ENCODE data around the gene CCDC43. TPM values are rescaled to one million over a fixed set of nuclear protein-coding genes. Genes with fewer than 3 reads are reported as not detected.
"Not testable (repeated sequence)": the region's sequence is repeated elsewhere in the genome, so short reads cannot be mapped to it uniquely, and the experiment has no call there.

Gene CCDC43, protein sequence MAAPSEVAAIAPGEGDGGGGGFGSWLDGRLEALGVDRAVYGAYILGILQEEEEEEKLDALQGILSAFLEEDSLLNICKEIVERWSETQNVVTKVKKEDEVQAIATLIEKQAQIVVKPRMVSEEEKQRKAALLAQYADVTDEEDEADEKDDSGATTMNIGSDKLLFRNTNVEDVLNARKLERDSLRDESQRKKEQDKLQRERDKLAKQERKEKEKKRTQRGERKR
- total RNA-seq, result 22.0 and 28.4 TPM in 2 replicates

DNA sequence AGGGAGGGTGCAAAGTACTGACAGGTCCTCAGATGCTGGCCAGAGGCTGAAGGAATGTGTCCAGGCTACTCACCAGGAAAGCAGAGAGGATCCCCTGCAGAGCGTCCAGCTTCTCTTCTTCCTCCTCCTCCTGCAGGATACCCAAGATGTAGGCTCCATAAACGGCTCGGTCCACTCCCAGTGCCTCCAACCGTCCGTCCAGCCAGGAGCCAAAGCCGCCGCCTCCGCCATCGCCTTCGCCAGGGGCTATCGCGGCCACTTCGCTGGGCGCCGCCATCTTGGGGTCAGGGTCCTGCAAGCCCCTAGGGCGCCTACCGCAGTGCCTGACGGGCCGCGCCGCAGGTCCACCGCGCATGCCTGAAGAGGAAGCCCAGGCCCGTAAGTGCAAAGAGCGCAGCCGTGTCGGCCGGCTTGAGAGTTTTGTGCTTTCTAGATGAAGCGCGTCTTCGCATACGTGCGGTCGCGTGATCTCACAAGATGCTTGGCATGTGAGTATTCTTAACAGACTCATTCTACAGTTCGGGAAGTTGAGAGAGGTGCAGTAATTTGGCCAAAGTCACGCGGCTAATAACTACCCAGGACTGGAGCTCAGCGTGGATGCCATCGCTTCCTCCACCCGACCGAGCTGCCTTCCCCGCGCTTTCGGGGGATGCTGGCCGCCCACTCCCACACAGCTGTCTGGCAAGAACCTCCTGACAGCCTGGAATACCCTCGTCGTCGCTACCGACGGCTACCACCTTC lies at the start of gene CCDC43:
Gene CCDC43, minus strand, starts transcription at position 300 of the 741 bp plus-strand sequence. Its CDS starts 23 bp downstream, at position 277.
- peak; percentile 69 to 91 for DNase-seq (ENCODE audit: low read depth in 2 of 2)

DNA sequence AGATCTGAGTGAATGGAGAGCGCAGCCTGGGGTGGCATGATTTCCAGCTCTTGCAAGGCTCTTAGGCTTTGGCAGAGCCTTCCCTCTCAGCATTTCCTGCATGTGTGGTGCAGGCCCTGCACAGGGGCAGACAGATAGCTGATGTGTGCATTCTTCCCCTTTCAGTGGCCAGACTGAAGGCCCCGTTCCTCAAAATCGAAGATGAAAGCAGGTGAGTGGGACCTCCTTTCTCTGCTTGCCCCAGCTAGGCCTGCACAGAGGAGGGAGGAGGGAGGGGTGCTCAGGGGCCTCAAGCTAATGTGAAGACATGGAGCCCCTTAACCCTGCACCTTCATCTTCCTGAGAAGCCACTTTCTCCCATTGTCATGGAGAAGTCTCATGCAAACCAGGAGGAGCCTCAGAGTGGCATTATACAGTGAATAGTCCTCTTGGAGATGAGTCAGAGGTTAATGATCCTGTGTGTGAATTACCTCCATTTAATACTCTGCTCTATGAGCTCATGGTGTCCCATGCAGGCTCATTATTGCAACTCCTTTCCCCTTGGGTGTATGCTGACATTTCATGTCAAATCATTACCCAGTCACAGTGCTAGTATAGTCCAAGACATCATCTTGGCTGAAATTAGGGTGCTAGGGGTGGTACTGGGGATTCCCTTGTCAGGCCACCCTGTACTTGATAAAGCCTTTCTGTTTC lies 48.8 kb upstream of the CCDC43 start:
- DNase-seq (ENCODE audit: low read depth in 2 of 2), result no peak

DNA sequence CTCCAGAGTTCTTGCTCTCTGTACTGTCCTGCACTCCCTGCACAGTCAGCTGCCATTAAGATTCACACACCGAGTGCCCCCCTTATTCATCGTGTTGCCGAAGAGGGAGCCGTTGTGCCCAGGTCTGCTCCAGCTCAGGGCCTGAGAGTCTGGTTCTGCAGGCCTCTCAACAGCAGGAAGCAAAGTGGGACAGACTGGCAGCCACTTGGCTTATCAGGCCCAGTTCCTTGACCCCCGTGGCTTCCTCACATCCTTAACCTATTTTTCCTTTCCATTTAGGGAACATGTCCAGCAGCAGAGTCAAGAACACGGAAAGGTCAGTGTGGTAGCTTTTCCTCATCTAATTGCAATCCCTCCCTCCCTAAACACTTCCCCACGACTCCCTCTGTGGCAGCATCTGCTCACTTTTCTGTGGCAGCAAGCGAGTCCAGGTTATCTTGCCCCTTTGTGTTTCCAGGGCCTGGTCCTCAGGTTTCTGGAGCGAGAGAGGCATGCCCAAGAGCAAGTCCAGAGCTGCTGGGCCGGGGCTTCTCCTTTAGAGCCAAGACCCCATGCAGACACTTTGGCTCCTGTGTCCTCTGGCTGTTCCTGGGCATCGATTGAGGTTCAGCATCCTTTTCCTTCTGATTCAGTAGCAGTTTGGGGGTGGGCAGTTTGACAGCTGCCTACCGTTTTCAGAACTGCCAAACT lies 47.1 kb upstream of the CCDC43 start:
- DNase-seq (ENCODE audit: low read depth in 2 of 2), result no peak

DNA sequence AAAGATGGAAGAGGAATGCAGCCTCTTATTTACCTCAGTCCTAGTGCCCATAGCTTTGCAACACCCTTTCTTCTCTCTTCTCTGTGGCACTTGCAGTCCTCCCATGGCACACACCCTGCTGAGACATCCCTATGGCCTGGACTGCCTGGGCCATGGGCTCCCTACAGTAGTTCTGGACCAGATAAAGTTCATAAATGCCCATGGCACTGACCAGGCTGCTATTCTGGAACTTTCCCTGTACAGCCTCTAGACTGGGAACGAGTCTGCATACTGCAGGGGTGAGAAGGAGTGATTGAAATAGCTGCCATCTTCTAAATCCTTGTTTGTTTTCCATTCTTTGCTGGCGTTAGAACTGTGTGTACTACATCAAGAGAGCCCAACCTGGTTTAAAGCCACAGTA lies 44.7 kb upstream of the CCDC43 start:
- DNase-seq (ENCODE audit: low read depth in 2 of 2), result no peak

DNA sequence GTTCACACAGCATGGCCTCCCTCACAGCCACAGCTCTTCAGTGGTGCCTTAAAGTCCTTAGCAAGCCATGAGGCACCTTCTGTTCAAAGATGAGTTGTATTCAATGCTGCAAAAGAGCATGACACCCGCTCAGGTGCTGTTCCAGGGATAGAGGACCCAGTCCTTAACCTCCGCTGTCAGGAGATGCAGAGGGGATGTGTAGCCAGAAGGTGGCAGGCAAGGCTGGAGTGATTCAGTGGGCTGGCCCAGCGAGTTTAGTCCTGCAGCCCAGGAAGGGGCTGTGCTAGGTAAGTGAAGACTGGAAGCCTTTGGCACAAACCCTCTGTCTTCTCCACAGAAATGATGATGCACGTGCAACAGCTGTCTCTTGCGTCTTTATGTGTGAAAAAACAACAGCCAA lies 44.2 kb upstream of the CCDC43 start:
- peak in 1 of 2 donors; percentile 14 for DNase-seq (ENCODE audit: low read depth in 2 of 2)

DNA sequence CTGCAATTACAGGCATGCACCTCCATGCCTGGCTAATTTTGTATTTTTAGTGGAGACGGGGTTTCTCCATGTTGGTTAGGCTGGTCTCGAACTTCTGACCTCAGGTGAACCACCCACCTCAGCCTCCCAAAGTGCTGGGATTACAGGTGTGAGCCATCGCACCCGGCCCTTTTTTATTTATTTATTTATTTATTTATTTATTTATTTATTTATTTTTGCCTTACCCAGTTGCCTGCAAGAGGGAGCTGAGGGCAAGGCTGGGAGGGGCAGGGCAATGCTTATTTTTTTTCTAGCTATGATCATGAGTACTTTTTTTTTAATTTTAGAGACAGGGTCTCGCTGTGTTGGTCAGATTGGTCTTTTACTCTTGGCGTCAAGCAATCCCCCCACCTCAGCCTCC lies 36.5 kb upstream of the CCDC43 start:
- not testable (repeated sequence) for DNase-seq (ENCODE audit: low read depth in 2 of 2)

DNA sequence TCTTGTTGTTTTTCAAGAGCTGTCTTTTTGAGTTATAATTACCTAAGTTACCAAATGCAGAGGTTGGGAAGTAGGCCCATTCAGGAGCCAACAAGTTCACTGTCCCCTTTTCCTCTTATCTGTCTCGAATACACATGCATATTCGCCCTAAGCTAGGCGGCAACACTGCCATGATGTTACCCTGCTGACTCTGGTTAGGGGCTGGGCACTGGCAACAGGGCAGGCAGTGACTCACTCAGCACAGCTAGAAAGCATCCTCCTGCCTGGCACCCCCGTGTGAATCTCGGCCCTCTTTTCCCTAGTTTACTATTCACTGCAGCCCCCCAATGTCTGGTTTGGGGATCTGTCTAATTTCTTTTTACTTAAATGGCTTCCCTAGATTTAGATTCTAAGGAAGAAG lies 32.7 kb upstream of the CCDC43 start:
- no peak for DNase-seq (ENCODE audit: low read depth in 2 of 2)

DNA sequence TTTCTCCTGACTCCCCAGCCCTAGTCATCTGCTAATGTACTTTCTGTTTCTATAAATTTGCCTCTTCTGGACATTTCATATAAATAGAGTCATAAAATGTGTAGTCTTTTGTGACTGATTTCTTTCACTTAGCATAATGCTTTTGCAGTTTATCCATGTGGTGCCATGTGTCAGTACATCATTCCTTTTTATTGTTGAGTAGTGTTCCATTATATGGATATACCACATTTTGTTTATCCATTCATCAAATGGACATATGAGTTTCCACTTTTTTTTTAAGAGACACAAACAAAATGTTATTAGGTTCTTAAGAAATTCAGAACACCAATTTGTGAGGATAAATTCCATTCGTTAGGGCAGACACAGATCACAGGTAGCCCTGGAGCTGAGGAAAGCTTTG lies 29.9 kb upstream of the CCDC43 start:
- no peak for DNase-seq (ENCODE audit: low read depth in 2 of 2)

DNA sequence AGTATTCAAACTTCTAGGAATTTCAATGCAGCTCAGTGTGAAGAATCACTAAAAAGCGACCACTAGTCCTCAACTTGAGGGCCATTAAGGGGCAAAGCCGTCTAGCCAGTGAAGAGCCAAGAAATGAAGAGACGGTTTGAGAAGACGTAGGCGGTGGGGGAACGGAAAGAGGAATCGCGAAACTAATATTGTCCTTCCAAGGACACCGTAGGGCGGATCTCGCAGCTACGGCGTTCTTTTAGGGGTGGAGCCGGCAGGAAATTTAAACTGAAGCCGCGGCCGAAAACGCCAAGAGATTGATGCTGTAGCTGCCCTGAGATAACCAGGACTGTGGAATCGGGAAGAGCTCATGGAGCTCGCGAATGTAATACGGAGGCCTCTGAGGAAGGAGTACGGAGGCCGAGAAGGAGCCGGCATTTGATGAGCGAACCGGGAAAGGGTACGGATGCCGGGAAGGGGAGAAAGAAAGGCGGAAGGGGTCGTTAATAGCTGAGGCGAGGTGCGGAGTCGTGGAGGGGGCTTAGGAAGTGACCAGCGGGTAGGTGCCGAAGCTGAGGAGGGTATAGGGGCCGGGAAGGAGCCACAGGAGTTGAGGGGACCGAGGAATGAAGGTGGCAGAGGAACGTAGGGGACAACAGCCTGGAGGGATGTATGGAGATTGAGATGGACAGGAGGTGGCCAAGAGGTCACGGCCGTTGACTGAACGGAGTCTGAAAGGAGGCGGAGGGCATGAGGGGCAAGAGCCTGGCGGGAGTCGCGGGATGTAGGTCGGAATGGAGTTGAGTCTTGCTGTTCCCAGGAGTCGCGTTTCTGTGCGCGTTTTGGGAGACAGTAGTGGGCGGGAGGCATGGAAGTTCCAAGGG lies 19.1 kb upstream of the CCDC43 start, which contains the start of gene DBF4B:
Gene DBF4B, plus strand, starts transcription at position 265 of the 863 bp plus-strand sequence. Its CDS starts 156 bp downstream, at position 421.
- DNase-seq (ENCODE audit: low read depth in 2 of 2), result peak; percentile 84 to 89

DNA sequence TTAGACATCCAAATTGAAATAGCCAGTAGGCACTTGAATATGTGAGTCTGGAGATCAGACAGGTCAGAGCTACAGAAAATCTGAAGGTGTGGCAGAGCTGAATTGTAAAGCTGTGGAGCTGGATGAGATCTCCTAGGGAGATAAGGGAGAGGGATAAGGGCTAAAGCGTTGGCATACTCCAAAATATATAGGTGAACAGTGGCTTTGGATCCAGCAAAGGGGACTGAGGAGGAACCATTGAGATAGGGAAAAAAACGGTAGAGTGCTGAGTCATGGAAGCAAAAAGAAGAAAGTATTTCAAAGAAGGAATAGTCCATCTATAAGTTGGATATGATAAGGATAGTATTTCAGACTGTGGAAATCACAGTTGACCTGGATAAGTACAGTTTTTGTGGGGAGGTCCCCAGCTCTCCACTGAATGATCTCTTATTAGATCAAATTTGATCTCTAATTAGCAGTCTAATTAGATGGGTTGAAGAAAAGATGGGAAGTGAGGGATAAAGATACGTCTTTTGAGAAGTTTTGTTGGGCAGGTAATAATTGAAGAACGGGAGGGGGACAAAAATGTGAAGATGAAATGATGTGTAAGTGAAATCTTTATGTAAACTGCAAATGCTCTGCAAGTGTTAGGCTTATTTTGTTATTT lies 18.3 kb upstream of the CCDC43 start:
- no peak for DNase-seq (ENCODE audit: low read depth in 2 of 2)

DNA sequence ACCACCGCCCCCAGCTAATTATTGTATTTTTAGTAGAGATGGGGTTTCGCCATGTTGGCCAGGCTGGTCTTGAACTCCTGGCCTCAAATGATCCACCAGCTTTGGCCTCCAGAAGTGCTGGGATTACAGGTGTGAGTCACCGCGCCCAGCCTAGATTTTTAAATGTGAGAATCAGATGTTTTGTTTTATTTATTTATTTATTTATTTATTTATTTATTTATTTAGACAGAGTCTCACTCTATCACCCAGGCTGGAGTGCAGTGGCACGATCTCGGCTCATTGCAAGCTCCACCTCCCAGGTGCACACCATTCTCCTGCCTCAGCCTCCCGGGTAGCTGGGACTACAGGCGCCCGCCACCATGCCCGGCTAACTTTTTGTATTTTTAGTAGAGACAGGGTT lies 10.7 kb upstream of the CCDC43 start:
- not testable (repeated sequence) for DNase-seq (ENCODE audit: low read depth in 2 of 2)

DNA sequence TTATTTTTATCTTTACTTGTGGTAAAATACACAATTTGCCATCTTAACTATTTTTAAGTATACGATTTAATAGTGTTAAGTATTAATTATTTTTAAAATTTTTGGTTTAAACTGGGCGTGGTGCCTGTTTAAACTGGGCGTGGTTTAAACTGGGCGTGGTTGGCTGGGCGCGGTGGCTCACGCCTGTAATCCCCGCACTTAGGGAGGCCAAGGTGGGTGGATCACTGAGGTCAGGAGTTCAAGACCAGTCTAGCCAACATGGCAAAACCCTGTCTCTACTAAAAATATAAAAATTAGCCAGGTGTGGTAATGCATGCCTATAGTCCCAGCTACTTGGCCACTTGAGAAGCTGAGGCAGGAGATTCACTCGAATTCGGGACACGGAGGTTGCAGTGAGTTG lies 4.0 kb upstream of the CCDC43 start:
- no peak for DNase-seq (ENCODE audit: low read depth in 2 of 2)

DNA sequence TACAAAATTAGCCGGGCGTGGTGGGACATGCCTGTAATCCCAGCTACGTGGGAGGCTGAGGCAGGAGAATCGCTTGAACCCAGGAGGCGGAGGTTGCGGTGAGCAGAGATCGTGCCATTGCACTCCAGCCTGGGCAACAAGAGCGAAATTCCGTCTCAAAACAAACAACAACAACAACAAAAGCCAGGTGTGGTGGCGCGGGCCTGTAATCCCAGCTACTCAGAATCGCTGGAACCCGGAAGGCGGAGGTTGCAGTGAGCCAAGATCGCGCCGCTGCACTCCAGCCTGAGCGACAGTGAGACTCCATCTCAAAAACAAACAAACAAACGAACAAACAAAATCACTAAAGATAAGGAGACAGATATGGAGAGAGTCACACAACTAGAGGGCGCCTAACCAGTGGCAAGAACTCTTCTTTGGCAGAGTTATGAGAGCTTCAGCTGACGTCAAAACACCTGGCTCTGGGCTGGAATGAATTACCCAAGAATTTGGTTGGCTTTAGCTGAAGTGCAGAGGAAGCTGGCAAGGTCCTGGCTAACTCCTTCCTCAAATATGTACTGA lies 1.2 kb upstream of the CCDC43 start:
- DNase-seq (ENCODE audit: low read depth in 2 of 2), result peak in 1 of 2 donors; percentile 5

DNA sequence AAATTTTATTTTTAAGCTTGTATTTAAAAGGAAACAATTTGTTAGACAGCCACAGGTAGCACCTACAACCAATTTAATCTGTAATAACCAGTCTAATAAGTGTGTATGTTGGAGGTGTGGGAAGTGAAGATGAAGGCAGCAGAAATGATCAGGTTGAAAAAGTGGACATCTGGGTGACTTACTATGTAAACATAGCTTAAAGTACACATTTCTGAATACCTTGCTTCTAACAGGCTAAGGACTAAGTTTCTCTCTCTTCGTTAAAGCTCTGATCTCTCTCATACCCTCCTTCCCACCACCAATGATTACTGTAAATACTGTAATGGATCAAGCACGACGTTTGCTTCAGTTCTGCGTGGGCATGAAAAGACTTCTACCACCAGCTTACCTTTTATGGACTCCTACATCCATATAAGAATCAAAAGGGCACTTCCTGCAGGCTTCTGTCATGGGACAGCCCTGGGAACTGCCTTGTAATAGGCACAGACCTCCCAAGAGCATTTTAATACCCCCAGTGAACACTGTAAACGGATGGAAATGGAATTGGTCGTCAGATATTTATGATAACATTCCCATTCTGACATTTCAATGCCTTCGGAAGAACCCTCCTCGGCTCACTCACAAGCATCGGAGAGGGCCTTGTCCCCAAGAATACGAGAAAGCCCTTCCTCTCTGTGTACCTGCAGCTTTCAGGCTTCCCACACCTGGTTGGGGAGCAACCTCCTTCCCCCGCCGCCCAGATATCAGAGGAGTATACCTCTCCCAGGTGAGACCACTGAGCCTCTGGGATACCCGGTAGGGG lies 700 bp downstream of the CCDC43 start:
- DNase-seq (ENCODE audit: low read depth in 2 of 2), result peak in 1 of 2 donors; percentile 2

DNA sequence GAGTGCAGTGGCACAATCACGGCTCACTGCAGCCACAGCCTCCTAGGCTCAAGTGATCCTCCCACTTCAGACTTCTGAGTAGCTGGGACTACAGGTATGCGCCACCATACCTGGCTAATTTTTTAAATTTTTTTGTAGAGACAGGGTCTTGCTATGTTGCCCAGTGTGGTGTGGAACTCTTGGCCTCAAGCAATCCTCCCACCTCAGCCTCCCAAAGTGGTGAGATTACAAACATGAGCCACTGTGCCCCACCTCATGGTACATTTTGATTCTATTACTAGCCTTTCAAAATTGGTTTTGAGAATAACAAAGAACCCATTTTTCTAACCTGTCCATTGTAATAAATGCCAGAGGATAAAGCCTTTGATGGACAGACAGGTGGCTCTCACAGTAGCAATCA lies 1.4 kb downstream of the CCDC43 start:
- no peak for DNase-seq (ENCODE audit: low read depth in 2 of 2)

DNA sequence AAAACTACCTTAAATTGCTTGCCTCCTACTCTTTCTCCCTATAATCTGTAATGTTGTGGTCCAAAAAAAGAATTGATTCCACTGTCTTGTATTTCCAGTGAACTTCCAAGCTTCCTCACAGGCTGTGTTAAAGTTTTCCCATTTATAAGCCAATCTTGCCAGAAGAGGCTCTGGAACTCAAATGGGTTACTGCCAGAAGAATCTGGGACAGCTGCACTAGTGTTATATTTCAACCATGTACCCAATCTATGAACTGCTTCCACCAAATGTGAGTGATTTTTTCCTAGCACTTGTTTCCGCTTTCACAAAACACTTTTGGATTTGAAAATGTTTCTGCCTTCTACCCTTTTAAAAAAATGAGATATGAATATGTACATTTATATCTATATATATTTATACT lies 1.8 kb downstream of the CCDC43 start:
- DNase-seq (ENCODE audit: low read depth in 2 of 2), result no peak

DNA sequence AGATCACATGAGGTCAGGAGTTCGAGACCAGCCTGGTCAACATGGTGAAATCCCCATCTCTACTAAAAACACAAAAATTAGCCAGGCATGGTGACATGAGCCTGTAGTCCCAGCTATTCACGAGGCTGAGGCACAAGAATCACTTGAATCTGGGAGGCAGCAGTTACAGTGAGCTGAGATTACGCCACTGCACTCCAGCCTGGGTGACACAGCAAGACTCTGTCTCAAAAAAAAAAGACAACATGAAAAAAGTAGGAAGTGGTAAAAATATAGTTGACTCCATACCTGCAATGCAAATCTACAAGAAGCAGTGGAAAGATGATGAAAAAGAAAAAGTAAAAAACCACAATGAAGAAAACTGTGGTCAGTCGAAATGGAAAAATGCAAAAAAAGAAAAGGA lies 6.3 kb downstream of the CCDC43 start:
- not testable (repeated sequence) for DNase-seq (ENCODE audit: low read depth in 2 of 2)

DNA sequence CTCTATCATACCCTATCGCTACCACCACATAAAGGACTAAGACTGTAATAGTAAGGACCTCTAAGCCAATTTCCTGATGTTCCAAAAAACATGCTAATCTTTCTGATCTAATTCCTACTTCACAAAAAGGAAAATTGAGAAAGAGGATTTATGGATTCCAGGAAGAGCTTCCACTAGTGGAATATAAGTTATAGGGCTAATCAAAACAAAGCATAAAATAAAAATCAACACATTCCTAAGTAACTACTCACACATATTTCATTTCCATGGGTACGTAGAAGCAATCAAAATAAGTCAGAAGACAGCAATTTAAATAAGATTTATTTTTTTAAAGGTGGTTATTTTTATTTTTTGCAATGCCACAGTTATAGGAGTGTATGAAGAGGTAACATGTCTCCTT lies 12.4 kb downstream of the CCDC43 start:
- peak; percentile 10 to 47 for DNase-seq (ENCODE audit: low read depth in 2 of 2)

DNA sequence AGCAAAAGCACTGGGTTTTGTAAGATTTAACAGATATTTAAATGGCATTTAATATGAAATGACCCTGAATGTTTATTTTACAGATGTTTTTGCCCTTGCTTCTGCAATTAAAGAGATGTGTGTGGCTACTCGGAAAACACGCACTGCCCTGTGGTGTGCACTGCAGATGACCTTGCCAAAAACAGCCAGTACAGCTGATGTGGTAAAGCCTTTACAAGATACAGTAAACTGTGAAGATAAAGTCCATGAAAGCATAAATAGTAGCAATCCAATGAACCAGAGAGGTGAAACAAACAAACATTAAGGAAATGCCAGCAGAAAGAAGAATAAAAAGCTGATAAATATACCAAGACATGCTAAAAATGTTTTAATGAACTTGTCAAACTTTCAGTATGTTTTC lies 15.7 kb downstream of the CCDC43 start:
- no peak for DNase-seq (ENCODE audit: low read depth in 2 of 2)

All from dermis microvascular lymphatic vessel endothelial cell (primary cell).